Muscle of leg (tissue), 16 donors: ENCODE measurements around the gene CSNK1G1. TPM values are rescaled to one million over a fixed set of nuclear protein-coding genes. Genes with fewer than 3 reads are reported as not detected.
A peak's percentile ranks its signal among the peaks of the same experiment; 100 is the strongest.
"Not testable (repeated sequence)": the region's sequence is repeated elsewhere in the genome, so short reads cannot be mapped to it uniquely, and the experiment has no call there.

Source experiments
- DNase-seq: peaks from one replicate; pipeline ENCODE4 v3.0.0; 2013
- H3K27ac ChIP-seq: one replicate; pipeline ENCODE4 v1.5.1; 2013; ENCODE audit warnings: mild to moderate bottlenecking, low read length, control low read depth
- H3K27me3 ChIP-seq: one replicate; pipeline ENCODE4 v1.6.1; 2013; ENCODE audit warnings: low read length; ENCODE audit not compliant: control insufficient read depth, insufficient read depth
- H3K36me3 ChIP-seq: one replicate; pipeline ENCODE4 v1.6.1; 2013; ENCODE audit warnings: low read length; ENCODE audit not compliant: control insufficient read depth, insufficient read depth
- H3K4me1 ChIP-seq: one replicate; pipeline ENCODE4 v1.6.1; 2013; ENCODE audit warnings: low read length; ENCODE audit not compliant: control insufficient read depth, insufficient read depth
- H3K4me3 ChIP-seq: one replicate; pipeline ENCODE4 v1.5.1; 2013; ENCODE audit warnings: low read length, control low read depth
- H3K9me3 ChIP-seq: replicated peaks from 2 replicates; pipeline ENCODE4 v1.6.1; 2013; ENCODE audit warnings: low read depth, low read length; ENCODE audit not compliant: control insufficient read depth
- WGBS: methylation state at CpG from one replicate; pipeline ENCODE4 v1.1.5; 2013; ENCODE audit warnings: missing lambda C conversion rate; ENCODE audit not compliant: insufficient coverage; 5-methylcytosine and 5-hydroxymethylcytosine counted together
- long read RNA-seq, 11 donors: transcript quantifications; one replicate each; lab custom pipeline, GENCODE V29; 2026
- polyA plus RNA-seq, 8 donors: library from polyadenylated mRNA; unstranded; fragments of 120-200 nt; gene quantifications; one replicate each; pipeline versions ENCODE4 v1.2.1 to v1.2.3, GENCODE V29; 2013; ENCODE audit warnings: inconsistent platforms in 1 of 8, low replicate concordance in 1 of 8; ENCODE audit not compliant: insufficient read length in 8 of 8, insufficient read depth in 1 of 8
- total RNA-seq: library from RNA; stranded (reverse); fragments of 120-200 nt; gene quantifications from one replicate; pipeline ENCODE4 v1.2.4, GENCODE V29; 2013

The CSNK1G1 gene
- total RNA-seq (15.5 TPM), polyA plus RNA-seq (10 to 100 TPM in 5 of 8 donors, 1 to 10 TPM in 3; 5.8 to 11.8 (median 10.7) TPM)
- long read RNA-seq, donor 1, full-length matches to known transcripts = 2 of 2 reads
- long read RNA-seq, donor 1, partial matches to known transcripts = 0 of 2 reads
- long read RNA-seq, donor 1, other reads (novel, unspliced or antisense) = 0 of 2 reads
- long read RNA-seq, donor 2 = 0 reads
- long read RNA-seq, donor 3, full-length matches to known transcripts = 3 of 3 reads
- long read RNA-seq, donor 3, partial matches to known transcripts = 0 of 3 reads
- long read RNA-seq, donor 3, other reads (novel, unspliced or antisense) = 0 of 3 reads
- long read RNA-seq, donor 4, full-length matches to known transcripts = 1 of 1 reads
- long read RNA-seq, donor 4, partial matches to known transcripts = 0 of 1 reads
- long read RNA-seq, donor 4, other reads (novel, unspliced or antisense) = 0 of 1 reads
- long read RNA-seq, donor 5, full-length matches to known transcripts = 3 of 3 reads
- long read RNA-seq, donor 5, partial matches to known transcripts = 0 of 3 reads
- long read RNA-seq, donor 5, other reads (novel, unspliced or antisense) = 0 of 3 reads
- long read RNA-seq, donor 6 = 0 reads
- long read RNA-seq, donor 7 = 0 reads
- long read RNA-seq, donor 8, full-length matches to known transcripts = 2 of 2 reads
- long read RNA-seq, donor 8, partial matches to known transcripts = 0 of 2 reads
- long read RNA-seq, donor 8, other reads (novel, unspliced or antisense) = 0 of 2 reads
- long read RNA-seq, donor 9, partial matches to known transcripts = 6 of 6 reads
- long read RNA-seq, donor 9, other reads (novel, unspliced or antisense) = 0 of 6 reads
- long read RNA-seq, donor 10 = 0 reads
- long read RNA-seq, donor 11, full-length matches to known transcripts = 2 of 2 reads
- long read RNA-seq, donor 11, partial matches to known transcripts = 0 of 2 reads
- long read RNA-seq, donor 11, other reads (novel, unspliced or antisense) = 0 of 2 reads

DNA sequence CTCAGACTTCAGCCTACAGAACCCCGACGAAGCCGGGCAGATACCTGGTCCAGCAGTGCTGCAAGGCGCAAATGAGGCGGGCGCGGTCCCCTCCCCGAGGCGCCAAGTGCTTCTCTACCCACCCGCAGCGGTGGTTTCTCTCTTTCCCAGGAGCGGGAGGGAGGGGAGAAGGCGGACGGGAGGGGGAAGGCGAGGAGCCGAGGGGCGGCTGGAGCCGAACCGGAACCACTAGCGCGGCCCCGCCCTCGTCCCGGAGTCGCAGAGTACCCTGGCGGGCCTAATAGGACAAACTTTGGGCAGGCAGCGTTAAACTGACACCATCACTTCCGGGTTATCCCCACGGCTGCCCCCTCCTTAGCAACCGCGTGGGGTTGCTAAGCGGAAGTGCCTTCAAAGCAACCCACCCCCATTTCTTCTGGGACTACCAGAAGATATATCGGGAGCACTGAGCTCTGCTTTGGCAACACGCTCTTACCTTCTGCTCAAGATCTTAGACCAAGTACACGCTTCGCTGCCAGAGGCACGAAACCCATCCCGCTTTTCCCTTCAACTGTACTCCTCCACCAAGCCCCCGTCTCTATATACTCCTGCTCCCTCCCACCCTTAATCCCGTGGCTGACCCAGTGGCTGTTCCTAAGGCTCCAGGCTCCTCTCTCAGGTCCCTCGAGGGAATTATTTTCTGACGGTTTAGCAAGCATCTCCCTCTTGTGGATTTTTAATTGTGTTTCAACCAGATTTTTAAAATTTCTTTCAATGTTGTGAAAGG, at the start of gene CSNK1G1:
Gene CSNK1G1, minus strand, starts transcription at position 230 of the 766 bp plus-strand sequence. CDS start 55,674 bp downstream, outside the sequence.
- peak; percentile 99 for DNase-seq
- WGBS = 0% methylated on average over 23 of the region's 42 CpGs
- no peaks in the 10 kb centered on the region for H3K9me3 ChIP-seq
- no peaks in the 10 kb centered on the region for H3K36me3 ChIP-seq
- peaks cover 3% of the 10 kb centered on the region for H3K4me1 ChIP-seq
- H3K27ac ChIP-seq = peak within 1 kb of the TSS; percentile 88
- peak within 1 kb of the TSS; percentile 57 for H3K4me3 ChIP-seq
- H3K27me3 ChIP-seq = no peaks in the 10 kb centered on the region

DNA sequence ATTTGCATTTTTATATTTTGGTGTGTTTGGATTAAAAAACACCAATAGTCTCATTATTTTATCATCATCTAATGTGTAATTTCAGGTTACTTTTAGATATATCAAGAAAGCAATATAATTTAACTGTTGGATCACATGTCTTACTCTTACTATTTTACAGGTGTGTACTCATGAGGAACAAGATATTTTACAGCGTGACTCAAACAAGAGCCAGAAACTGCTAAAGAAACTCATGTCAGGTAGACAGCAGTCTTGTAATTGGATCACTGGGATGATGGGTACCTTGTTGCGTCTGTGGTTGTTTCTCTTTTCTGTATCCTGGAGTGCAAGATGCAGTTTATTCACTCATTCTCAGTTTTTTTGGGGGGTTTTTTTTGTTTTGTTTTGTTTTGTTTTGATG, 44.6 kb upstream of the CSNK1G1 start:
- H3K36me3 ChIP-seq = peaks cover 57% of the 10 kb centered on the region
- no peaks in the 10 kb centered on the region for H3K9me3 ChIP-seq
- WGBS = no CpG with 5 or more reads among the region's 2 CpGs
- H3K27ac ChIP-seq = no peak overlapping the region
- H3K4me1 ChIP-seq = no peaks in the 10 kb centered on the region
- H3K4me3 ChIP-seq = no peak overlapping the region
- H3K27me3 ChIP-seq = no peaks in the 10 kb centered on the region
- DNase-seq = no peak

DNA sequence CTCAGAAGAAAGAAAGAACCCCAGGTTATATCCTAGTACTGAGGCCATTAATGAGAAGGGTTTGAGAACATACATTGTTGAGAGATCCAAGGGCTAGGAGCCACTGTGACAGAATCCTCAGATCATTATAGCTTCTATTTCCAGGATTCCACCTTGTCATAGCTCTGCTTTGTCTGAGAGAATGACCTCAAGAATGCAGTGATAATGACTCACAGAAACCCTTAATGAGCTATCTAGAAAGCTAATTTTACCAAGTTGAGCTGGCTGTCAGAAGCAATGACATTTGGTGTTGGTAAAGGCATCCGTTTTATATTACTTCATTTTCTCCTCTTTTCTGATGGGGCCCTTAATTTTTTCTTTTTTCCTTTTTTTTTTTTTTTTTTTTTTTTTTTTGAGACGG, 42.6 kb upstream of the CSNK1G1 start:
- Histone ChIP-seq H3K36me3 (peaks cover 45% of the 10 kb centered on the region), H3K27me3 (no peaks in the 10 kb centered on the region), H3K9me3 (no peaks in the 10 kb centered on the region), H3K4me1 (no peaks in the 10 kb centered on the region), H3K27ac (no peak overlapping the region), H3K4me3 (no peak overlapping the region)
- WGBS = no CpG with 5 or more reads among the region's 2 CpGs
- no peak for DNase-seq

DNA sequence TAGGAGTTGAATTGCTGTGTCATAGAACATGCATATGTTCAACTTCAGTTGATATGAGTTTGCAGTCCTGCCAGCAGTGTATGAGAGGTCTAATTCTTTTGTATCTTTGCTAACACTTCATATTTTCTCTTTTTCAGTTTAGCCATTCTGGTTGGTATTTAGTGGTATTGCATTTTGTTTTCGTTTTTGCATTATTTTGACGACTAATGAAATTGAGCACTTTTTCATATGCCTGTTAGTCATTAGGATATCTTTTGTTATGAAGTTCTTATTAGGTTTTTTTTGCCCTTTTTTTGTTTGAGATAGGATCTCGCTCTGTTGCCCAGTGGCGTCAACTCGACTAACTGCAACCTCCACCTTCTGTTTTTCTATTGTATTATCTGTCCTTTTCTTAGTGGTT, 40.8 kb upstream of the CSNK1G1 start:
- no peak for DNase-seq
- H3K36me3 ChIP-seq = peaks cover 41% of the 10 kb centered on the region

DNA sequence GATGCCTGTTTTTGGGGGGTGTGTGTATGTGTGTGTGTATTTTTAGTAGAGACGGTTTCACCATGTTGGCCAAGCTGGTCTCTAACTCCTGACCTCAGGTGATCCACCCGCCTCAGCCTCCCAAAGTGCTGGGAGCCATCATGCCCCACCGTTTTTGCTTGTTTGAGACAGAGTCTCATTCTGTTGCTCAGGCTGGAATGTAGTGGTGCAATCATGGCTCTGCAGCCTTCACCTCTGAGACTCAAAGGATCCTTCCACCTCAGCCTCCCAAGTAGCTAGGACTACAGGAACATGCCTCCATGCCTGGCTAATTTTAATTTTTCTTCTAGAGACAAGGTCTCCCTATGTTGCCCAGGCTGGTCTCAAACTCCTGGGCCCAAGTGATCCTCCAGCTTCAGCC, 36.5 kb upstream of the CSNK1G1 start:
- not testable (repeated sequence) for H3K4me1 ChIP-seq, DNase-seq, H3K36me3 ChIP-seq, H3K27me3 ChIP-seq, H3K9me3 ChIP-seq, H3K4me3 ChIP-seq, H3K27ac ChIP-seq
- WGBS = 88% methylated on average over 1 of the region's 3 CpGs

More for the DNA sequence above, 40.8 kb upstream of the CSNK1G1 start:
- no peaks in the 10 kb centered on the region for H3K27me3 ChIP-seq
- no CpG with 5 or more reads among the region's 5 CpGs for WGBS
- no peaks in the 10 kb centered on the region for H3K9me3 ChIP-seq
- H3K4me1 ChIP-seq = no peaks in the 10 kb centered on the region
- no peak overlapping the region for H3K27ac ChIP-seq
- H3K4me3 ChIP-seq = no peak overlapping the region

DNA sequence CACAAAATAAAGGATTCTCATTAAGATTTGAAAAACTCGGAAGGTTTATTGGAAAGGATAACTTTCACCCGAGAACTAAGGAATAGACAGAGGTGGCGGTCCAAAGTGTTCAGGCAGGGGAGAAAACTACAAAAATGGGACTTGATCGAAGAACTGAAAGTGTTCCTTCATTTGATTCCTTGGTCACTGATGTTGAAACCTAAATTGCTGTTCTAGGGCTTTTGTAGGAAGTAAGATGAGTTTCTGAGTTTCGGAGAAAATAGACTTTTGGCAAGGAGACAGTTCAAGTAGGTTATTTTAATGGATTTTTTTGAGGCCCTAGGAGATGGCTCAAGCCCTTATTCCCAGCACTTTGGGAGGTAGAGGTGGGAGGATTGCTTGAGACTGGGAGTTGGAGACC, 33.1 kb upstream of the CSNK1G1 start:
- DNase-seq = no peak
- Histone ChIP-seq H3K9me3 (no peaks in the 10 kb centered on the region), H3K27ac (no peak overlapping the region), H3K4me3 (no peak overlapping the region), H3K4me1 (peaks cover 7% of the 10 kb centered on the region), H3K36me3 (no peaks in the 10 kb centered on the region), H3K27me3 (no peaks in the 10 kb centered on the region)
- WGBS = 83% methylated on average over 5 of the region's 5 CpGs

DNA sequence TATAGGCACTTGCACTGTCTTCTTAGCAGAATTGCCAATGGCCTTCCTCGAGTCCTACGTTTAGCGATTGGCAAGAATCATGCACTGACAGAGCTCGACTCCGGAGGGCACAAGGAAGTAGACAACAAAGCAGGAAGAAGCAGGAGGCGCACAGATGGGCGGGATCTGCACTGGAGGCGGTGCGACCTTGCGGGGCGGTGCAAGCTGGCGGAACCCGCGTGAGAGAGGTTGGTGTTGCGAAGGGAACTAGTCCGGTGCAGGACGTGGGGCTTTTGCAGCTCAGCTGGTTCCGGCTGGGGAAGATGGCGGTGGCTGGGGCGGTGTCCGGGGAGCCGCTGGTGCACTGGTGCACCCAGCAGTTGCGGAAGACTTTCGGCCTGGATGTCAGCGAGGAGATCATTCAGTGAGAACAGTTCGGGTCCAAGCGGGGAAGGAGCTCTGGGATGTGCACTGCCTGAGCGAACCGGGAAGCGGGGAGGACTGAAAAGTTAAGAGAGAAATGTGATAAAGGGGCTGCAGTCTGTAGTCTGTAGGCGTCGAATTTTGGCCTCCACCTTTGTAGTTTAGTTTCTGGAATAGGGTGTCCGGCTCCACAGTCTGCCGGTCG, 31.7 kb upstream of the CSNK1G1 start, which contains the start of gene TRIP4:
Gene TRIP4, plus strand, starts transcription at position 275 of the 607 bp plus-strand sequence. Its CDS starts 28 bp downstream, at position 303.
- H3K27ac ChIP-seq = peak within 1 kb of the TSS; percentile 62

DNA sequence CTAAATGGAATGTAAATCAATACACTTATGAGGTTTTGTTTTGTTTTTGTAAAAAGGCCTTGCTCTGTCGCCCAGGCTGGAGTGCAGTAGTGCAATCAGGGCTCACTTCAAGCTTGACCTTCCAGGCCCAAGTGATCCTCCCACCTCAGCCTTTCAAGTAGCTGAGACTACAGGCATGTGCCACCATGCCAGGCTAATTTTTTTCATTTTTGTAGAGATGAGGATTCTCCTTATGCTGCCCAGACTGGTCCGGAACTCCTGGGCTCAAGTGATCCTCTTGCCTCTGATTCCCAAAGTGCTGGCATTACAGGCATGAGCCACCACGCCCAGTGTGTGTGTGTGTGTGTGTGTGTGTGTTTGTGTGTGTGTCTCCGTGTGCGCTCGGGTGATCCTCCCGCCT, 30.3 kb upstream of the CSNK1G1 start:
- WGBS = no CpG with 5 or more reads among the region's 7 CpGs
- no peaks in the 10 kb centered on the region for H3K27me3 ChIP-seq
- peaks cover 9% of the 10 kb centered on the region for H3K4me1 ChIP-seq
- no peaks in the 10 kb centered on the region for H3K36me3 ChIP-seq
- H3K9me3 ChIP-seq = no peaks in the 10 kb centered on the region
- no peak overlapping the region for H3K27ac ChIP-seq
- DNase-seq = no peak
- no peak overlapping the region for H3K4me3 ChIP-seq

More for the DNA sequence above, 31.7 kb upstream of the CSNK1G1 start, which contains the start of gene TRIP4:
- 0% methylated on average over 32 of the region's 35 CpGs for WGBS
- peak within 1 kb of the TSS; percentile 92 for H3K4me3 ChIP-seq
- H3K27me3 ChIP-seq = no peaks in the 10 kb centered on the region
- H3K36me3 ChIP-seq = no peaks in the 10 kb centered on the region
- H3K9me3 ChIP-seq = no peaks in the 10 kb centered on the region
- H3K4me1 ChIP-seq = peaks cover 7% of the 10 kb centered on the region
- DNase-seq = peak; percentile 98

DNA sequence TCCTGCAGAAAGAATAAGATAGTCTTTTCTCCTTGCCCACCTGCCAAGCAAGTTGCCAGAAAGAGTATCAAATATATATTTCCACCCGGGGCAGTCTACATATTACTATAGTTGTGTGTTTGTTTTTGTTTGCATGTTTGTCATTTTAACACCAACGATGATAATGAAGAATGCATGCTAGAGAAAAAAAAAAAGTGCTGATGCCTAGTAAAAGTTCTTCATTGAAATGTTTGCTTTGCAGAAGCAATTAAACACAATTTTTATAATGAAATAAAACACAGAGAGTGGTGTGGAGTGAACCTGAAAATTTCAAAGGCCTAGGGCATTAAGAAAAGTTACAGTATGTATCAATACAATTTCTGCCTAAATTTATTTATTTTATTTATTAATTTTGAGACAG, 27.8 kb upstream of the CSNK1G1 start:
- no CpG with 5 or more reads among the region's 2 CpGs for WGBS
- H3K4me3 ChIP-seq = no peak overlapping the region
- no peak overlapping the region for H3K27ac ChIP-seq
- H3K27me3 ChIP-seq = no peaks in the 10 kb centered on the region
- DNase-seq = no peak
- no peaks in the 10 kb centered on the region for H3K36me3 ChIP-seq
- peaks cover 17% of the 10 kb centered on the region for H3K4me1 ChIP-seq
- no peaks in the 10 kb centered on the region for H3K9me3 ChIP-seq
